Cerebellar cortex (tissue), 1 donor: Measurements from ENCODE around the gene ZER1.
A peak's percentile ranks its signal among the peaks of the same experiment; 100 is the strongest.

Experiments used
- DNase-seq: peaks from one replicate; pipeline ENCODE4 v3.0.0-alpha.2; 2015; ENCODE audit warnings: low spot score

Gene ZER1

GRCh38 chr9:128690684-128691034 is 81.1 kb downstream of the ZER1 start:
- DNase-seq, result no peak

DNA sequence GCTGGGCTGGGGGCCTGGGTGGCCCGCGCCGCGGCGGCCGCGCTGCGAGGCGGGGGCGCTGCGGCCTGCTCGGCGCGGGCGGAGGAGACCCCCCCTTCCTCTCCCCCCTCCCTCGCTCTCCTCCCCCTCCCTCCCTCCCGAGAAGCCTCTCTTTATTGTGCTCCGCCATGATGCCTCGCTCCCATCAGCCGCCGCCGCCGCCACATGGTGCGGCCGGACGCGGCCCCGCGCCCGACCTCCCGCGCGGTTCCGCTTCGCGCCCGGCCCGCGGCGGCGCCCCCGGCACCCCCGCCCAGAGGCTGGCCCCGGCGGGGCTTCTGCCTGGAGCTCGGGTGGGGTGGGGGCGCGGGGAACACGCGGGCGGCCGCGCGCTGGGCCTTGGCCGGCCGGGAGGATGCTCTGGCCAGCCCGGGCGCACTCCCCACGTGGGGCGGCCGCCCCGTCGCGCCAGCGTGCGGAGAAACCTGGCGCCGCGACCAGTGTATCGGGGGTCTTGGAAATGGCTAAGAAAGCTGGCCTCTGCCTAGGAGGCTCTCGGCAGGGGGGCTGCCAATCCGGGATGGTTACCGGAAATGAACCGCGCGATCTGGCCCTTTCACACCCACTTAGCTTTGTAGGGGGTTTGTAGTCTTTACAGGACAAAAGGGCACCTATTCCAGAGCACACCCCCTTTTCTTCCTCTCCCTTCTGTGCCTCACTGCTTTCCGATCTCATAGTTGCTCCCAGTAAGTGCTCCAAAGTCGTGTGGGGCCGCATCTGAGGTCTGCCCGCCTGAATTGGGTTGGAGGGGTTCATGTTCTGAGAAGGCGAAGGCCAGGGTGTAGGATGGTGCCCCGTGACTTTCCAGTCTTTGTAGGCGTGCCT is 81.7 kb downstream of the ZER1 start:
- DNase-seq, result peak; percentile 46

GRCh38 chr9:128689293-128689774 is 82.4 kb downstream of the ZER1 start:
- peak; percentile 40 for DNase-seq

DNA sequence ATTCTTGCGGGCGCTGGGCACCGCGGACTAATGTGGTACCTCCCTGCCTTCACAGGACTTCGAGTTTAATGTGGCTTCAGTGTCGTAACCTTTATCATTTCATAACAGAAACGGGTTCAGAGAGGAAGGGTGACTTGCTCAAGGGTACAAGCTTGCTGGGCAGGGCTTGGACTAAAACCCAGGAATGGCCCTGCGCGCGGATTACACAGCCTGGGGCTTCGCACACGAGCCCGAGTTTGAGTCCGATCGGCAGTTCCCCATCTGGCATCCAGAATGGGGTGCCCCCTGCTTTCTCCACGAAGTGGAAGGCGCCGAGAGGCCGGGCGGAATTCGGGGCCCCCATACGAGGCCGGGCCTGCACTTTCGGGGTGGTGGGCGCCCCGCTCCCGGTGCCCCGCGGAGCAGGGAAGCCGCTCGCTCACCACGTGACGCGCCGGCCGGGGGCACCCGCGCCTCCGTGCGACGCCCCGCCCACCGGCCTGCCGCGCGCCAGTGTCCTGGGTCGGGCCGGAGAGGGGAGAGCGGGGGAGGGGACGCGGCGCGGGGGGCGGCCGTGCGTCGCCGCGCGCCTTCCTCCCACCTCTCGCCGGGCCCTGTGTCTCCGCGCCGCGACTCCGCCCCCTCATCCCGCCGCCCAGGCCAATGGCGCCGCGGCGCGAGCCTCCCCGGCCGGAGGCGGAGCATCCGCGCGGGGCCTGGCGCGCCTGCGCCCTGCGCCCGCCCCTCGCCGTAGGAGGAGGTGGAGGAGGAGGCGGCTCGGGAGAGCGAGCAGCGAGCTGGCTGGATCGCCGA is 83.0 kb downstream of the ZER1 start, which contains the start of gene SET:
TSS of gene SET (plus strand) at position 722 of the 792 bp plus-strand sequence. CDS start 361 bp downstream, outside the sequence.
- peak; percentile 89 for DNase-seq

- DNase-seq, result no peak
Measured at GRCh38 chr9:128687453-128687852, 84.3 kb downstream of the ZER1 start.

DNA sequence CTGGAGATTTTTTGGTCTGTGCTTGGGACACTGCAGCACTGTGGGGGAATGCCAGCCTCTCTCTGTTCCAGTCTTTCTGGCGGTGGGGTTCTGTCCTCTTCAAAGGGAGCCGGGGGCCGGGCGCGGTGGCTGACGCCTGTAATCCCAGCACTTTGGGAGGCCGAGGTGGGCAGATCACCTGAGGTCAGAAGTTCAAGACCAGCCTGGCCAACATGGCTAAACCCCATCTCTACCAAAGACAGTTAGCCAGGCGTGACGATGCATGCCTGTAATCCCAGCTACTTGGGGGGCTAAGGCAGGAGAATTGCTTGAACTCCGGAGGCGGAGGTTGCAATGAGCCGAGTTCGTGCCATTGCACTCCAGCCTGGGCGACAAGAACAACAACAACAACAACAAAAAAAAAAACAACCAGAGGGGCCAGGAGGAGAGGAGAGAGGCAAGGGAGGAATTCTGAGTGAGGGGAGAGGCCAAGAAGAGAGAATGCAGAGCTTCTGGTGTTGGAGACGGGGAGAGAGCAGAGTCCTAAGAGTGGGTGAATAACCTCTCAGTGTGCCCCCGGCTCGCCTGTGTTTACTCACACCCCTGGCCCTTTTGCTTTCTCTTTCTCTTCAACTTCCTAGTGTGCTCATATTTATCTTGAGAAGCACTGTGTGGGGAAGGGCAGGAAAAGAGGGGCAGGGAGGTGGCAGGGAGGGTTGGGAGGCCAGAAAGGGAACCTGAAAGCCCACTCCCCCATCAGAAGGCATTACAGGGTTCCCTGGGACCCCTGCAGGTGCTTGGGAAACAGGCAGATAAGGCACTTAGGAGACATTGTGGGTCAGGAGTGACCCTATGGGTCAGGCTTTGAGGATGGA is 85.9 kb downstream of the ZER1 start:
- no peak for DNase-seq

GRCh38 chr9:128684325-128685199 is 87.2 kb downstream of the ZER1 start:
- DNase-seq, result peak; percentile 74

DNA sequence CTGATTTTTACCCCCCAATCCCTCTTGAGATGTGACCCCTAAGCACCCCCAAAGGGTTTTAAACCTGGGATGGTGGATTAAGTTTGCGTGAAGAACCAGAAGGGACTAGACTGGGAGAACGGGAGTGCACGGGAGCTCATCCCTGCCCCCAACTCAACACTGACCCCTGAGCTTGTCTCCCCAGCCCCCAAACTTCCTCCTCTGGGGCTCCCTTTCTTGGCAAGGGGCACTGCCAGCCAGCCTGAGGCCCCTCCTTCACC is 87.7 kb downstream of the ZER1 start:
- no peak for DNase-seq

DNA sequence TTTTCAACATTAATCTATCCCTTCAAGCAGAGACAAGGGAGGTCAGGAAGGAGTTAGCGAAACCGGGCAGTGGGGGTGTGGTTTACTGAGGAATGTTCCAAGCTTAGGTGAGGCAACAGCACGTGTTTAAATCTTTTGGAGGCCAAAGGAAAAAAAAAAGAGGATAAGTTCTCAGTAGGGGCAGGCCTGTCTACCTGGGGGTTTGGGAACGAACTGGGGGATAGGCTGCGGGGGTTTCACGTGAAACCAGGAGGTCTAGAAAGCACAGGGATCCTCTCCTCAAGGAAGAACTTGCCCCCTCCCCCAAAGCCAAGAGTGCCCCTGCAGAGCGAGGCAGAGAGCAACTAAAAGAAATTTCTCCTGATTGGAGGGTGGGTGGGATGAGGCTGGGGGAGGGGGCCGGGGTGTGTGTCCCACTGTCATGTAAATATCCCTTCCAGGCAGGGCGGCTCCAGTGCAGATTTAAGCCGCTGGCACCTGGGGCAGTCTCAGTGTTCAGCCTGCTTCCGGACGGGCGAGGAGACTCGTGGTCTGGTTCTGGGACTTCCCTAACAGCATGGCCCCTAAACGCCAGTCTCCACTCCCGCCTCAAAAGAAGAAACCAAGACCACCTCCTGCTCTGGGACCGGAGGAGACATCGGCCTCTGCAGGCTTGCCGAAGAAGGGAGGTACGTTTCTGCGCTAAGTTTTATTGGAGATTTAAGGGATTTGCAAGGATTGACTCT is 88.2 kb downstream of the ZER1 start:
- DNase-seq, result peak; percentile 69
